Stimulated activated CD4-positive, alpha-beta T cell treated with anti-CD3 and anti-CD28 coated beads, Interleukin-1b, Interleukin-23, amount 100 ng/mL, for 48 hours (primary cell): Measurements from ENCODE around the gene BTG4.

Source experiments
- DNase-seq: peaks from one replicate; pipeline ENCODE4 v3.0.0-alpha.2; 2020

BTG4 gene

DNA sequence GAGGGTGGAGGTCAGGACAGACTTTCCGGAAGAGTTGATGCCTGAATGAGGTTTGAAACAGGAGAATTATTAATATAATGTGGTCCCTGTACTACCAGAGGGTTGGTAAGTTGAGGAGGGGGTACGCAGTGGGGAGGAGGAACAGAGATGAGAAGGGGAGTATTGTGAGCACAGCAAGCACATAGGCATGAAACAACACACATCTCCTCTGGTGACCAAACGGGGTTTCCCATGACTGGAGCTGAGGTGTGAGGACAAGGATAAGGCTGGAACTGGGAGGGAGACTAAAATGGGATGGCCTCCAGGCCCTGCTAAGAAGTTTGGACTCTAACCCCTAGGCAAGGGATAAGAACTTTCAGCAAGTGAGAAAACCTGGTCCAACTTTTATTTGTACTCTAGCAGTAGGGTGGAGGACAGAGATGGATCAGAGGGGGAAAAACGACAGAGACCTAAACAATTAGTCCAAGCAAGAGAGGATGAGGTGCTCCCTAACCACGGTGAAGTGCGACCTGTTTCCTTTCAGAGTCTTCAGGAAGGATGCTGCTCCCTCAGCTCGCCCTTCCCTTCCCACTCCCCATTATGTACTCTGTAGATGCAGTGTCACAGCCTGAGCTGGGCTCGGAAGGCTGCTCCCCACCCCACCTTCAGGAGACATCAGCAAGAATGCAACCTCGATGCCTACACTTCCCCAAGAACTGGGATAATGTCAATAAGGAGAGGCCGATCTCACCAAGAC is 59.2 kb downstream of the BTG4 start:
- DNase-seq = no peak

DNA sequence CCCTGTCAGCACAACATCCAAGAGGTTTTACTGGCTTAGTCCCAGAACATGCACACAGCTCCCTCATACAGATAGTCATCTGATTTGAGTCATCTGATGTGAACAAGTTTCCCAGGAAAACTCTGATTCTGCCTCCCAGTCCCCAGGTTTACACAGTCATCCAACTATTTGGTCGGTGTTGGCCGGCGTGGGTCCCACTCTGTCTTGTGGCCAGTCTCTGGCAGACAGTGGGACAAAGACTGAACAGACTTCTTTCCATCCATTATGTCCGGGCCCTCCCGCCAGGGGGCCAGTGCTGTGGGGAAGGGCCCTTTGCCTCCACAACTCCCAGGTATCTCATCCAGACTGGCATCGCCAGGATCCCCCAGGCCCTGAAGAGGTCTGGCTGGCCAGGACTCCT is 60.0 kb downstream of the BTG4 start:
- no peak for DNase-seq

DNA sequence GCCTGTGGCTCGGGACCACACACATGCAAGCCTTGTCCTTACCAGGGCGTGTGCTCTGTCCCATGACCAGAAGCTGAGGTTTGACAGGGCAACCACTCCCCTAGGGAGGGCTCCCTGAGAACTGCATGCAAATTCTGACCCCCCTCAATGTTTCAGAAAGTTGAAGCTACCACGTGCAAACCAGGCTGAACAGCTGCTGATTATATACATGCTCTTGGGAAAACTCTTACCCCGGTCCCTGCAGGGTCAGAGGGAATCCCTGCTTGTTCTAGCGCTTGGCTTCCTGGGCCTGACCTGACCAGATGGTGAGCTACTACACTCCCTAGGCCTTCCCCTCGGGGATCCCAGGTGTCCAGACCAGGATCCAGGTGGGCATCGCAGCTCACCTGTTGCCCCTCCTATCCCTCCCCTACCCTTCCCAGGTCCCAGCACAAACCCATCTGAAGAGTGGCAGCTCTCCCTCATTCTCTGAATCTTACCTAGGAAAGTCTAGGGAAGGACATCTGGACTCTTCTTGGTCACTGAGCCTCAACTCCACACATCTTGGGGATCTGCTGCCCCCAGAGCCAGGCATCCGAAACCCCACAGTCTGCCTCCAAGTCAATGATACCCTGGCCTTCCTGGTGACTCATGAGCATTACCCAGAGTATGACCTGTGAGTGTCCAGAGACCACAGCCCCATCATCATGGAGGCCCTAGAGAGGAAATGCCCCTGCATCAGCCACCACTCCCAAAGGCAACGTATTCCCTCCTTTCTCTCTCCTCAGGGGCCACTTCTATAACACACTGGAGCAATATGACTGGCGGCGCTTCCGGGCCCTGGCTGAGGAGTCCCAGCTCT is 61.5 kb downstream of the BTG4 start:
- DNase-seq = no peak

DNA sequence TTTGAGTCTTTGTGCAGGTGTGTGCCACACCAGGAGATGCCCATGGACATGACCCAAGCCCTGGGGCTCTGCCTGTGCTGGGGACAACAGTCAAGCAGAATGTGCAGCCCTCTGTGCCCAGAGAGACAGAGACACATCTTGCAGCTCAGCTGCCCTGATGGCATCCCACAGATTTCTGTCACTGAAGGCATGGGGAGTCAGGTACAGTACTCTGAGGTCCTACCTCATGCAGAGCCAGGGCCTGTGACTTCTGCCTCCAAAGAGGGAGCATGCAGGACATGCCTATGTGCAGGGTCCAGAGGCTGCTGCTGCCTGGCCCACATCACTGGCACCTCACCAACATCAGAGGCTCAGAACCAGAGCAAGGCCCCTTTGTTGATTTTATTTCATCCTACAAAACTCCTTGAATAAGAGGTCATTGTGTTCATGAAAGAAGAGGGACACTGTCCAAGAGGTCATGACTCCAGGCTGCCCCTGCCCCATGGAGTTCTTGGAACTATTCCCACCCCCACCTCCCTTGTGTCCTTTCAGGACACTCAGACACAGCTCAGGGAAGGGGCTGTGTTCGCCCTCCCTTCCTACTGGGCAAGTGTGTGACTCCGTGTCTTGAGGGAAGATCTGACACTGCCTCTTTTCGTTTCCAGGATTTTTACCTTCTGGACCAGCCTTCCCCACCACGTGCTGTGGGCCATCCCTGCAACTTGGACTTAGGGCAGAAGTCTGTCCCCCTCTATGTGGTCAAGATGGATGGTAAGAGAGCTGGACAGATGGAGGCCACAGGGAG is 62.3 kb downstream of the BTG4 start:
- no peak for DNase-seq

DNA sequence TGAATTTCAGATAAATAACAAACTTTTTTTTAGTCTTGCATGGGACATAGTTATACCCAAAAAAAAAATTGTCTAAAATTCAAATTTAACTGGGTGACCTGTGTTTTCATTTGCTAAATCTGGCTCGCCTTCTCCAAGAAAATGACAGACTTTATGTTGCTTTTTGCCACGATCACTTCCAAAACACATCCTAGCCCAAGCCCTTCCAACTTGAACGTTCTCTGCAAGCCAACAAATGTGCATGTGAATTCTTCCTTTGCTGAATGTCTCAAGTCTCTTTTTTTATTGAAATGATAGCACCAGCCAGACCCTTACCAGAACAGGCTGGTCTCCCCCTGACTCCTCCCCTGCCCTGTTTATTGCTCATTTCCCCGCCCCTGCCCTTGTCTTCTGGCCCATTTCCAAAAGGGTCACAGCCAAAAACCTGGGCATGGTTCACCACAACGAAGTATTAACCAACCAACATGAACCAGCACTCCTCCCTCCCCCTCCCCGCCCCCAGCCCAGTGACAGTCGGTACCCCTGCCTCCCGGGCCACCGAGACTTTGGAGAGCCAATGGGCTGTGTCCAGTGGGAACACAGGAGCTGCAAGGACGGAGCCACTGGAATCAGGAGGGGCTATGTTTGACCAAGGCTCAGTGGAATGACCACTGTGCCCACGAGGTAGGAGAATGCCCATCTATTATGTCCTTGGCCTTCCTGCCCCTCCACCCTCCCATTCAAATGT is 63.2 kb downstream of the BTG4 start:
- no peak for DNase-seq

DNA sequence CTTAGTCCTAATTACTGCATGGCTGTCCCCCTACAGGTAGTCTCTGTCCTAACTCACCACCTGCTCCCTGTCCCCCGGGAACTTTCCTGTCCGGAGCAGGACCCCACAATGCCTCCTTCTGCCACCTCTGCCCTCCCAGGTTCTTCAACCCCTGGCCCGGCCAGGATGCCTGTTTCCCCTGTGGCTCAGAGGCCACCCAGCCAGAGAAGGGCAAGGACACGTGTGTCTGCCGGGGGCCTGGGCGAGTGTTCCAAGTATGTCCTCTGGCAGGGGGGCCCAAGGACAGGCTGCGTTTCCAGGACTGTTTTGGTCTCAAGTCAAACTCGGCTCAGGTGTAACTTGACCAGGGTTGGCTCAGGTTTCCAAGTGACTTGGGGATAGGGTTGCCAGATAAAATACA is 63.8 kb downstream of the BTG4 start:
- DNase-seq = no peak

DNA sequence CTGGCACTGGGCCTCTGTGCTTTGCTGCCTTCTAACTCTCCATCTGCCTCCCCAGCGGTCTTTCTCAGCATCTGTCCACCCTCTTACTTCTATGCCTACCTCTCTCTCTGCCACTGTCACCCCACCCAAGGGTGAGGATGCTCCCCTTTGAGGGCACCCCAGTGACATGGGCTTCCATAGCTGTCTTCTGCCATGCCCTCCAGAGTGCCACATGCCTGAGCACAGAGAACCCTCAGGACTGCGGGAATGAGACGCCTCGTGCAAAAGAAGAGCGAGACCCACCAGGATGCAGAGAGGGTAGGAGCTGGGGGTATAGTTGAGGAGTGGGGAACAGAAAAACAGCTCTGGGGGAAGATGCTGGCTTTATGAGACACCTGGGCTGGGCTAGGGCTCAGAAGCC is 64.3 kb downstream of the BTG4 start:
- DNase-seq = no peak

DNA sequence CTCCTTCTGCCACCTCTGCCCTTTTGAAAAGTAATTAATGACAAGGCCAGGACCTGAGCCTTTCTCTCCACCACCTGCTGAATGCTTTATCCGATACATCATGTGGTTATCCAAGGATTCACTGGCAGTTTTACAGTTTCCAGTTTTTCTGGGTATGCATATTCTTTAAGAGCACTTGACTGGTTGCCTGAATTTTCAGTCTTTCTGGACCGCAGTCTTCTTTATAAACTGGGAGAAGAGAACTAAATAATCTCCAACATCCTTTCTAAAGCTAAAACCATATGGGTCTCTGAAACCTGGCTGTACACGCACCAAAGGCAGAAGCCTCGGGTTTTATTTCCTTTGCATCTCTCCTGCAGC is 65.1 kb downstream of the BTG4 start:
- no peak for DNase-seq

DNA sequence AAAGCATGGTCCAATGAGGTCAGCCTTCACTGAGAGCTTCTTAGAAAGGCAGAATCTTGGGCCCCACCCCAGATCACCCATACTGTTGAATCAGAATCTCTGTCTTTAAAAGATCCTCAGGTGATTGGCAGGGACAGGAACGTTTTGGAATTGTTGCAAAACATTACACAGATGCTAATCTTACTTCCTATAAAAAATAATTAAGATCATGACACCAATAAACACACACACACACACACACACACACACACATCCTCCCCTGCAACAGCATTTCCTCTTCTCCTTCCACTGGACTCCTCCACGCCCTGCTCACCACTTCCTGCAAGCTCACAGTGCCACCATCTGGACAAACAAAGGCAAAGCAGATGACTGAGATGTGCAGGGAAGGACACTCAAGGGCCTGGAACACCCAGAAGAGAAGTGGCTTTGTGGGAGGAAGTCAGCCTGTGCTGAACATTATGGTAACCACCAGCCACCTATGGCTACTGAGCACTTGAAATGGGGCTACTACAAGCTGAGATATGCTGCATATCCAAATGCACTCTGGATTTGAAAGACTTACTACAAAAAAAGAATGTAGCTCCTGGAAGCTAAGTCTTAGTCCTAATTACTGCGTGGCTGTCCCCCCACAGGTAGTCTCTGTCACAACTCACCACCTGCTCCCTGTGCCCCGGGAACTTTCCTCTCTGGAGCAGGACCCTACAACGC is 65.6 kb downstream of the BTG4 start:
- DNase-seq = peak; percentile 80

DNA sequence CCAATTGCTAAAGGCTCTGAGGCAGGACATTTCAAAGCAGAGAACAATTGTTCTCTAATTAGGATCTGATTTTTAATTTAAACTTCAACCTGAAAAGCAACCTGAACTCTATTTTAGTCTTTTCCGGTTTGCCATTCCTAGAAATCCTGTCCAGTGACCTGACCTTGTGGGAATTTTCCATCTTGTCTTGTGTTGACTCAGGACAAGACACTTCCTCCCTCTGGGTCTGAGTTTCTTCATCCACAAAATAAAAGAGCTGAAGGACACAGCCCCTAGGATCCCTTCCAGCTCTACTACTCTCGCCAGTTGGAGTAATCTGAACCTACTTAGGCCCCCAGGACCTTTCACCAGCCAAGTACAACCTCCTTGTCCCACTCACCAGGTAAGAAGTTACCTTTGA is 66.6 kb downstream of the BTG4 start:
- DNase-seq = no peak
